ENCODE results near the gene LRIG1. TPM values are rescaled to one million over a fixed set of nuclear protein-coding genes. Genes with fewer than 3 reads are reported as not detected.

The LRIG1 gene
- total RNA-seq: 17.7 and 19.5 TPM in 2 replicates

GRCh38 chr3:66500576-66501482 lies at the start of gene LRIG1:
Gene LRIG1 (minus strand): TSS chr3:66501022. CDS start chr3:66500407, 615 bp downstream.

All from bronchus fibroblast of lung (primary cell).